Mucosa of descending colon (tissue), 3 donors: Measurements from ENCODE around the gene PGS1. TPM values are rescaled to one million over a fixed set of nuclear protein-coding genes. Genes with fewer than 3 reads are reported as not detected.

Source experiments
- ATAC-seq: fragments of 200-7000 bp; cut with Tn5 transposase; one replicate; pipeline ENCODE4 v1.9.1; 2020; ENCODE audit warnings: mild to moderate bottlenecking, moderate library complexity
- DNase-seq, 3 donors: peaks; one replicate each; pipeline ENCODE4 v3.0.0-alpha.2; 2020
- H3K36me3 ChIP-seq: fragments of 200-600 bp; one replicate; pipeline ENCODE4 v1.8.0; 2021; ENCODE audit warnings: low read depth, mild to moderate bottlenecking
- H3K4me1 ChIP-seq: fragments of 200-600 bp; one replicate; pipeline ENCODE4 v1.8.0; 2021; ENCODE audit warnings: low read depth, mild to moderate bottlenecking
- H3K4me3 ChIP-seq: fragments of 200-600 bp; one replicate; pipeline ENCODE4 v1.8.0; 2021; ENCODE audit warnings: mild to moderate bottlenecking
- H3K9me3 ChIP-seq: fragments of 200-600 bp; one replicate; pipeline ENCODE4 v1.8.0; 2021; ENCODE audit warnings: mild to moderate bottlenecking
- intact Hi-C, 2 donors: fragments of 100-400 bp; cut with DNase I in 1 of 2; cut with micrococcal nuclease in 1 of 2; formaldehyde crosslinking; loops; one replicate each; pipeline versions ENCODE4 v1.11.0 to v1.11.1; 2022; cut with DNase I, micrococcal nuclease
- total RNA-seq, 3 donors: library from RNA; stranded (reverse); fragmentation: NEBNext Ultra II Directional in 2 of 3; extraction: Animal tissue kit (Norgen Biotek cat#: 25700) in 2 of 3; gene quantifications; one replicate each; pipeline versions ENCODE4 v1.2.1 to v1.2.4, GENCODE V29; 2021 to 2023
- TF ChIP-seq, protein P1 (sequence below): fragments of 200-600 bp; IDR thresholded peaks from one replicate; pipeline ENCODE4 v1.8.0; 2022; ENCODE audit warnings: antibody characterized with exemption, mild to moderate bottlenecking
- donor health status: DM: no; HTN: no; CAD: no; lungs with moderate emphysema.
- donor health status: DM: no; HTN: no; CAD: no.
- donor health status: DM: no; HTN: yes; CAD: no.

PGS1 gene
- total RNA-seq, 3 donors from 2014 or later, result 36.2 to 54.3 (median 48.8) TPM

DNA sequence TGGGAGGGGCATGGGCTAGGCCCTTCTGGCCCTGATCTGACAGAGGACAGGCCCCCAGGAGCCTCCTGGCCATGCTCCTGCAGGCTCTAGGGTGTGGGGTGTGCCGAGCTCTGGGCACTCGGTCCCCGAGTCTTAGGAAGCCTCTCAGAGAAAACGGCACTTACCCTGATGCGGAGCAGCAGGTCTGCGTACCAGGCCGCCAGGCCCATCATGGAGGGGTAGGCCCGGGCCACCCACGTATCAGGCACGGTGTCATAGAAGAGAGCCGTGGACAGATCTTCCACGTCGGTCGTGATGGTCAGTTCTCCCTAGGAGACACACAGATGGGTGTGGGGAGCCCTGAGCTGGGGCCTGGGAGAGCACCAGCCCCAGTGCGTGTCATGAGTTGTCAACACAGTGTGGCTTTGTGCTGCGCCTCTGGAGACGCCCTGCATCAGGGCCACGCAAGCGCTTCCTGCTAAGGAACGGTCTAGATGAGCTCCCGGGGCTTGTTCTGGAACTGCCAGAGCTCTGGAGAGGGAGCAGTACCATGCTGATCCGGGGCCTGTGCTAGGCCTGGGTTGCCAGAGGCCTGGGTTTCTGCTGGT lies 47.9 kb downstream of the PGS1 start:
- H3K36me3 ChIP-seq, result no peaks in the 10 kb centered on the region

DNA sequence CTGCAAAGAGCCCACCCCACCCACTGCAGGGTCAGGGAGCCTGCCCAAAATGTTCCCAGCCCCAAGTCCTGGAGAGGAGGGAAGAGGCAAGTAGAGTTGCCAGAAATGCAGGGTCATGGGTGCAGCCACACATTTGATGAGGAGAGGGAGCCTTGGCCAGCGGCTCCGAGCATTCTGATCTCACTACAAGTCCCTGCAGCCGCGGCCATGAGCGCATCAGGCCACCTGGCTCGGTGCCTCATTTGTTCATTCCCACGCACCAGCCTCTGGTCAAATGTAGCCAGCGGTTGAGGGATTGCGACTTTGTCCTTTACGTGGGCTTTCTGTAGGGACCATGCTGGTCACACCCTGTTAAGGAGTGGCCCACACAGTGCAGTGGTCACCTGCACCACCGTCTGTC lies 48.7 kb downstream of the PGS1 start:
- H3K36me3 ChIP-seq, result no peaks in the 10 kb centered on the region
- intact Hi-C loops, result loop anchor here in 1 of 2 donors (10.0 kb wide), 1 partner anchor 172 kb away; no protein-coding TSS in a partner anchor

More for the DNA sequence above, 47.9 kb downstream of the PGS1 start:
- ATAC-seq, result no peak
- no peak for DNase-seq
- intact Hi-C loops, result loop anchor here in 1 of 2 donors (10.0 kb wide), 1 partner anchor 172 kb away; no protein-coding TSS in a partner anchor
- no peak overlapping the region for H3K4me3 ChIP-seq
- no peaks in the 10 kb centered on the region for H3K9me3 ChIP-seq
- TF ChIP-seq, protein P1, sequence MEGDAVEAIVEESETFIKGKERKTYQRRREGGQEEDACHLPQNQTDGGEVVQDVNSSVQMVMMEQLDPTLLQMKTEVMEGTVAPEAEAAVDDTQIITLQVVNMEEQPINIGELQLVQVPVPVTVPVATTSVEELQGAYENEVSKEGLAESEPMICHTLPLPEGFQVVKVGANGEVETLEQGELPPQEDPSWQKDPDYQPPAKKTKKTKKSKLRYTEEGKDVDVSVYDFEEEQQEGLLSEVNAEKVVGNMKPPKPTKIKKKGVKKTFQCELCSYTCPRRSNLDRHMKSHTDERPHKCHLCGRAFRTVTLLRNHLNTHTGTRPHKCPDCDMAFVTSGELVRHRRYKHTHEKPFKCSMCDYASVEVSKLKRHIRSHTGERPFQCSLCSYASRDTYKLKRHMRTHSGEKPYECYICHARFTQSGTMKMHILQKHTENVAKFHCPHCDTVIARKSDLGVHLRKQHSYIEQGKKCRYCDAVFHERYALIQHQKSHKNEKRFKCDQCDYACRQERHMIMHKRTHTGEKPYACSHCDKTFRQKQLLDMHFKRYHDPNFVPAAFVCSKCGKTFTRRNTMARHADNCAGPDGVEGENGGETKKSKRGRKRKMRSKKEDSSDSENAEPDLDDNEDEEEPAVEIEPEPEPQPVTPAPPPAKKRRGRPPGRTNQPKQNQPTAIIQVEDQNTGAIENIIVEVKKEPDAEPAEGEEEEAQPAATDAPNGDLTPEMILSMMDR, result no peak
- H3K4me1 ChIP-seq, result no peaks in the 10 kb centered on the region

DNA sequence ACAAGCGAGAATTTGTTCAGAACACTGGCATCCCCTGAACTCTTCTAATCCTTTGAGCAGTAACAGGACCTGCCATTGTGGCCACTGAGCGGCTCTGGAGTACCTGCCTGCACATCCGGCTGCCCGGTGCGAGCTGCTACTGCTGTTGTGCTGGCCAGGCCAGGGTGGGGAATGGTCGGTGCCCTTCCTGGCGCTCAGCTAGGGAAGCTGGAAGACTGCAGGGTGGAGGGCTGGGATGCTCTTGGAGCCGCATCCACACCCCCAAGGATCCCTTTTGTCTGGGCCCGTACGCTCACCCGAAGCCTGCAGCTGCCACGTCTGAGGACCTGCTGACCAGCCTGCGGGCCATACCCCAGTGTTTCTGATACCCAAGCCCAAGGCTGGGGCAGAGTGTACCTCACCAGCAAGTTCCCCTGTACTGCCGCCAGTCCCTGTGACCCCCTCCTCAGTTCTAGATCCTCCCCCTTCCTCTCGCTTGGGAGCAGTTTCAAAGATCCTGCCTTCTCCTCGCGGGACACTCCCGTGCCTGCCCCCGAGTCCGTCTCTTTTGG lies 49.7 kb downstream of the PGS1 start:
- intact Hi-C loops, result loop anchor here in 1 of 2 donors (10.0 kb wide), 1 partner anchor 173 kb away; no protein-coding TSS in a partner anchor
- no peak for DNase-seq
- H3K36me3 ChIP-seq, result no peaks in the 10 kb centered on the region
- H3K4me1 ChIP-seq, result no peaks in the 10 kb centered on the region
- no peaks in the 10 kb centered on the region for H3K9me3 ChIP-seq
- TF ChIP-seq, protein P1, result no peak
- no peak overlapping the region for H3K4me3 ChIP-seq
- ATAC-seq, result no peak

More for the DNA sequence above, 48.7 kb downstream of the PGS1 start:
- ATAC-seq, result no peak
- Histone ChIP-seq H3K4me3 (no peak overlapping the region), H3K9me3 (no peaks in the 10 kb centered on the region), H3K4me1 (no peaks in the 10 kb centered on the region)
- DNase-seq, result no peak
- TF ChIP-seq, protein P1, result no peak

DNA sequence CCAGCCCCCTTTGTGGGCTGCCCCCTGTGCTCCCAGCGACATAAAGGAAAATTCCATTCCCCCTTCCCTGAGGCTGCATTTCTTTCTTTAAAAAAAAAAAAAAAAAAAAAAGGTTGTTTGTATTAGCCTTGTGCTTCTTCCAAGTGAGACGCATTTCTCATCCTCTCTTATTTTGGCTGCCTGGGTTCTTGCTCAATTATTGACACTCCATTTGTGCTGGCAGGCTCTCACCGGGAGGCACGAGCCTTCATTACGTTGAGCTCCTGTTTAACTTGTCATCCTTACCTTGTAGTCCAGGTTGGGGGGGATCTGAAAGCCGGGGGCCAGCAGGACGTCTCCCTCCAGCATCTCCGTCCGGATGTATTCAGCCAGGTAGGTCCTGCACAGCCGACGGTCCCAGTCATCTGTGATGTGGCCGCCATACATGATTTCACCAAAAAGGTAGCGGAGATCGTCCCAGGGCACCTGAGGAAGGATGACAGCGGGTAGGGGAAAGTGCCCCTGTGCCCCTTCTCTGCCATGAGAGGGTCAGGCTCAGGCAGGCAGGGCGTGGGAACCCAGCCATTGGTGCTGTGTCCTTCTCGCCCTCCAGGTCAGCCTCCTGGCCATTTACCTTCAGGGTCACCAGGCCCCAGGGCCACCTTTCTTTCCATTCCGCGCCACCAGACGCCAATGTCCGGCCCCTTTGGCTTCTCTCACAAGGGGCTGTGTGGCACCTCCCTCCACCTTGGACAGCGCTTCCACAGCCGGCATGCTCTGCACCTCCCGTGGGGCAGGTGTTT lies 50.6 kb downstream of the PGS1 start:
- intact Hi-C loops, result loop anchor here in 1 of 2 donors (10.0 kb wide), 1 partner anchor 174 kb away; no protein-coding TSS in a partner anchor
- H3K36me3 ChIP-seq, result no peaks in the 10 kb centered on the region

DNA sequence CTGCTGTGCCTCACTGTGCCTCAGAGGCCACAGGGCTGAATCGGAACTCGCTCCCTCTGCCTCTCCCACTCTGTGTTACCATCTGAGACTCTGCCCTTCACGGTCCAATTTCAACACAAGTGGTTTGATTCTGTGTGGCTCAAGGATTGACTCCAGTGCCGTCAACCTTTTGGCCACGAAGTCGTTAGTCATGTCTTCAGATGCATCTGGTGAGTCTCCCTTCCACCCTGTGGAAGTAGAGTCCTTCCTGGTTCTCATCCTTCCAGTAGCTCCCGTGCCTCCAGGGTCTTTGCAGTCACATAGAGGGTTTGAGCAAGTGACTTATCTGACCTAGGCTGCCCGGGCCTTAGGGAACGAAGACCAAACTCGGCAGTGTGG lies 51.2 kb downstream of the PGS1 start:
- Histone ChIP-seq H3K36me3 (no peaks in the 10 kb centered on the region), H3K4me3 (no peak overlapping the region), H3K4me1 (no peaks in the 10 kb centered on the region), H3K9me3 (no peaks in the 10 kb centered on the region)
- no peak for DNase-seq
- no peak for ATAC-seq
- intact Hi-C loops, result loop anchor here in 1 of 2 donors (10.0 kb wide), 1 partner anchor 175 kb away; no protein-coding TSS in a partner anchor
- TF ChIP-seq, protein P1, result no peak

More for the DNA sequence above, 50.6 kb downstream of the PGS1 start:
- Histone ChIP-seq H3K4me3 (no peak overlapping the region), H3K4me1 (no peaks in the 10 kb centered on the region), H3K9me3 (no peaks in the 10 kb centered on the region)
- TF ChIP-seq, protein P1, result no peak
- ATAC-seq (no peak), DNase-seq (peak in 1 of 3 donors; percentile 20)
